Stimulated activated CD4-positive, alpha-beta T cell treated with anti-CD3 and anti-CD28 coated beads, Interleukin-1b, Interleukin-23, amount 100 ng/mL, for 4 hours (primary cell): ENCODE data around the gene OR4F6.

Experiments used
- DNase-seq, 2 donors: peaks; one replicate each; pipeline ENCODE4 v3.0.0-alpha.2; 2020; ENCODE audit warnings: low read depth in 2 of 2

Gene OR4F6

DNA sequence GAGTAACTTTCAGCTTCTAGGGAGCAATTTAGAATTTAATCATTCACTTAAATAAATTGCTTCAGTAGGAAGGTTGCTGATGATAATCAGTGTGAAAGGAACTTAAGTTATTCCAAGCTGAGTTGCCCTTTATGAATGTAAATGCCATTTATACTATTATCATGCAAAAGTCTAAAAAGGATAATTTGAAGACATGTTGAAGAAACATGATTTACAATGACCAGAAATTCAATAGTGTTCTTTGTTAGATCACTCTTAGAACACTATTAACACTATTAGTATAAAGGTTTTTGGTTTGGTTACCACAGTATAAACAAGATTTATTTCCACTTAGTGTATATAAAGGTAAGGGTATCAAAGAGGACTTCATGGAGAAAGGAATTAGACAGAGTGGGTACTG is 1.6 kb downstream of the OR4F6 start:
- no peak for DNase-seq

DNA sequence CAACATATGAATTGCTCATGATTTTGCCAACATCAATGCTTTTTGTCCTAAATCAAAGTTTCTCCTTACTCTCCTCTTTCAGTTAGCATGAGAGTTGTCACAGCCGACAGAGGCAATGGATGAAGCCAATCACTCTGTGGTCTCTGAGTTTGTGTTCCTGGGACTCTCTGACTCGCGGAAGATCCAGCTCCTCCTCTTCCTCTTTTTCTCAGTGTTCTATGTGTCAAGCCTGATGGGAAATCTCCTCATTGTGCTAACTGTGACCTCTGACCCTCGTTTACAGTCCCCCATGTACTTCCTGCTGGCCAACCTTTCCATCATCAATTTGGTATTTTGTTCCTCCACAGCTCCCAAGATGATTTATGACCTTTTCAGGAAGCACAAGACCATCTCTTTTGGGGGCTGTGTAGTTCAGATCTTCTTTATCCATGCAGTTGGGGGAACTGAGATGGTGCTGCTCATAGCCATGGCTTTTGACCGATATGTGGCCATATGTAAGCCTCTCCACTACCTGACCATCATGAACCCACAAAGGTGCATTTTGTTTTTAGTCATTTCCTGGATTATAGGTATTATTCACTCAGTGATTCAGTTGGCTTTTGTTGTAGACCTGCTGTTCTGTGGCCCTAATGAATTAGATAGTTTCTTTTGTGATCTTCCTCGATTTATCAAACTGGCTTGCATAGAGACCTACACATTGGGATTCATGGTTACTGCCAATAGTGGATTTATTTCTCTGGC is 2.5 kb downstream of the OR4F6 start:
- no peak for DNase-seq

GRCh38 chr15:101807345-101807945 is 4.1 kb downstream of the OR4F6 start:
- DNase-seq: no peak

GRCh38 chr15:101808201-101808600 is 4.9 kb downstream of the OR4F6 start:
- no peak for DNase-seq

DNA sequence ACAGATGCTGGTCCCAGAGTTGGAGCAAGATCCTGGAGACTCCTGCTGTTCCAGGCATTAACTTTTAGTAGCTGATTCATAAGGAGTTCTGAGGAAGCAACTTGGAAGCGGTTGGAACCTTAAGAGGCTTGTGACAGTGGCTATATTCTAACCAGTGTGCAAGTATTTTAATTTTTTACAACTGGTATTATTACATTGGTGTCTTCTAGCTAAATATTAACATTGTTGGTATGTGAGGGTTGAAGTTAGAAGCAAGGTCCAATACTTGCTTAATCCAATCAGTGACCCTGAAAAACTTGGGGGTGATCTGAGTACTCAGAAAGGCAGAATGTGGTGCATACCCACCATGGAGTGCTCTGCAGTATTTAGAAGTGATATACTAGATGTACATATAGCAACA is 7.1 kb downstream of the OR4F6 start:
- DNase-seq: no peak

- no peak for DNase-seq
Observed at GRCh38 chr15:101810876-101811275, 7.6 kb downstream of the OR4F6 start.

GRCh38 chr15:101811902-101812301 is 8.6 kb downstream of the OR4F6 start, which contains the start of gene OR4F15:
TSS of gene OR4F15 (plus strand) at chr15:101812202. CDS start at chr15:101818187, 5,985 bp downstream.
- no peak for DNase-seq

- no peak for DNase-seq
Observed at GRCh38 chr15:101813803-101814534, 10.7 kb downstream of the OR4F6 start.

DNA sequence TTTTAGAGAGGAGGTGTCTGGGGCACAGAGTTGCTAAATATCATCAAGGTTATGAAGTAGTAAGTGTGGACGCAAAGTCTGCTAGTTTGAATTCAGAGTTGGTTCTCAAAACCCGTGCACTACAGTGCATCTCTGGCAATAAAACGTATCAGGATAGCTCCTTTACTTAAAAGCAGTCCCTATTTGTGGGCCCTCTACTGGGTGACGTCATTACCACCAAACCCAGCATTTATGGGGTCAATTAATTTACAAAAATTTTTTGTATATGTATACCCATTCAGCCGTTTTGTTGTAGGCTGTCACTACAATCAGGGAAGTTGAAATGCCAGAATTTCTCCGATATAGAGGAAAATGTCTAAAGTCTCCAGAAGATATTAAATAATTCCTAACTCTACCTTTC is 17.5 kb downstream of the OR4F6 start:
- DNase-seq: no peak

DNA sequence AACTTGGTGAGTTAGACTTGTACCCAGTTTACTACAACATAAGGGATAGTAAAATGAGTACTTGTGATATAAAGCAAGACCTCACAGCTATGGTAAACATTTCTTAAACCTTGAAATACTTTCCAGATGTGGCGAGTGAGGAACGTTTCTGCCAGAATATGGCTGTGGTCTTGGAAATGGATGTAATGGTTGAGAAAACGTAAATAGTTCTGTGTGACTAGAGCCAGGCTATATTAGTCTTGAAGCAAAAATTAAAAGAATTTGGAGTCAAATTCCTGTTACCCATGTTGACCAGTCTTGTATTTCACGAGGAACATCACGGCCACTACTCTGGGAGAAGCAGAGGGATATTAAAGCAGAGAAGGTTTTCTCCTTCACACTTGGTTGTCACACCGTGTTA is 23.9 kb downstream of the OR4F6 start:
- DNase-seq: no peak

GRCh38 chr15:101828774-101829173 is 25.5 kb downstream of the OR4F6 start:
- DNase-seq: no peak

DNA sequence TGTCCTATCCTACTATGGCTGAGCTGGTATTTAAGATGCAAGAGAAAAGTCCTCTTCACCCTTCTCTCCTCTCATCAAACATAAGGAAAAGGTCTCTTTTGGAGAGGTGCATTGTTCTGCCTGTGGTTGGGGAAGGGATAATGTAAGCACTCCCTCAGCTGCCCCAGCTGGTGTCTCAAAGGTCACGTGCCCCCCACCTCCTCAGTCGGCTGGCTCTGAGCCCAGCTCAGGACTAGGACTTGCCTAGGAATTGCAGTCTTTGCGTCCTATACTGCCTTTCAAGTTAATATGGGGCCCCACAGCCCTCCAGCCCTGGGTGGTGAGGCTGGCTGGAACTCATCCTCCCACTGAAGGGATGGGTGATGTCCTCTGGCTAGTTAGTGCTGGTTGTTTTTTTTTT is 38.3 kb downstream of the OR4F6 start:
- no peak for DNase-seq

DNA sequence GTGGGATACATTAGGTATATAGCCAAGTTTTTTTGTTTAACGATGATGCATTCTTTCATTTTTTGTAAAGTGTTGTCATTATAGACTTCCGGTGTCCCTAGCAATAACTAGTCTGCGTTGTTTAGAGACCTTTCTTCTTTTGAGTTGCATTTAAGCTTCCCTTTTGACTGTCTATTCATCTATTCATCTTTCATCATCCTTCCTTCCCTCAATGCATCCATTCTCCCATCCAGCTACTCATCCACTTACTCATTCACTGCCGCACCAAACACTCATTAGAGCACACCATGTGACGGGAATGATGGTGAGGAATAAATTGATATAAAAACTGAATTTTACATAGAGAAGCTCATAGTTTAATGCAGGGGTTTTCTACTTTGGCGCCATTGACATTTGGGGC is 41.6 kb downstream of the OR4F6 start:
- DNase-seq: no peak

DNA sequence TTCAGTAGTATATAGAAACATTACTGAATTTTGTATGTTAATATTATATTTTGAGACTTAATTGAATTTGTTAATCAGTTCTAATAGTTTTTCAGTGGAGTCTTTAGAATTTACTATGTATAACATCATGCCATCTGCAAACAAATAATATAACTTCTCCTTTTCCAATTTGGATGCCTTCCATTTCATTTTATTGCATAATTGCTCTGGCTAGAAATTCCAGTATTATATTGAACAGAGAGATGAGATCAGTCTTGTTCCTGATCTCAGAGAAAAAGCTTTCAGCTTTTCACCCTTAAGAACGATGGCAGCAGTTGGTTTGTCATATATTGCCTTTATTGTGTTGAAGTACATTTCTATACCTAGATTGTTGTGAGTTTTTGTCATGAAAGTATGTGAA is 49.0 kb downstream of the OR4F6 start:
- DNase-seq: no peak
